Adrenal gland (tissue), 5 donors: Measurements from ENCODE around the gene VPS54.

ENCODE experiments used
- POLR2A ChIP-seq, 2 donors: fragments of 450-650 bp; IDR thresholded peaks; one replicate each; pipeline ENCODE4 v1.6.1; 2017; ENCODE audit warnings: antibody characterized with exemption in 2 of 2, mild to moderate bottlenecking in 2 of 2, moderate library complexity in 1 of 2
- TF ChIP-seq, protein P1 (sequence below), 6 experiments: fragments of 450-650 bp in 4 of 6; fragments of 200-600 bp in 2 of 6; sonication (generic) in 1 of 6; IDR thresholded peaks; 1 replicate in 5 of 6; 2 replicates in 1 of 6; pipeline versions ENCODE4 v1.5.1 to v1.8.0; 2016 to 2021; ENCODE audit warnings: antibody characterized with exemption in 6 of 6, mild to moderate bottlenecking in 2 of 6, moderate library complexity in 1 of 6
- donor health status: DM: no; HTN: no; CAD: no.

DNA sequence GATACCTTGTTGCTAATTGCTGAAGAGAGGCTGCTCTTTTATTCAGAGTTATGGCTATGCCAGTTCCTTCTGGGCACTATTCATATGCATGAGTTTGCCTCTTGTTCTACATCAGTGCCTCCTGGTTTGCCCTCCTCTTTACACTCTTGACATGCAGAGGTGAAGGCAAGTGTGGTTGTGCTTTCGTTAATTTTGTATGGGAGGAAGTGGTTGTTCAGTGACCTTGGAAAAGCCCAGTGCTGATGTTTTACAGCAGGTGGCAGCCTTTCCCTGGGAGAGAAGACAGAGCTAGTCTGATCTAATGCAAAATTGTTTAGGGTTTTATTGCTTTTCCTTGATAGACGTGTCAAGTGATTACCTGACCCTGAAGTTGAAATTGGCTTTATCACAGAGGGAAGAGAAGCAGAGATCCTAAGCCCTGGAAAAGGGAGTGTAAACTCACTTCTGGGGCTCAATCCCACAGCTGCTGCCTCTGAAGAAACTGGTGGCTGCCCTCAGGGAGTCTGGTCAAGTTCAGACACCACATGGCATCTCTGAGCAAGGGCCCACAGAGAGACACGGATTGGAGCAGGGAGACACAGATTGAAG, 30.5 kb upstream of the VPS54 start:
- TF ChIP-seq POLR2A (IDR thresholded peaks at IDR 0.05), result no peak
- TF ChIP-seq, protein P1, sequence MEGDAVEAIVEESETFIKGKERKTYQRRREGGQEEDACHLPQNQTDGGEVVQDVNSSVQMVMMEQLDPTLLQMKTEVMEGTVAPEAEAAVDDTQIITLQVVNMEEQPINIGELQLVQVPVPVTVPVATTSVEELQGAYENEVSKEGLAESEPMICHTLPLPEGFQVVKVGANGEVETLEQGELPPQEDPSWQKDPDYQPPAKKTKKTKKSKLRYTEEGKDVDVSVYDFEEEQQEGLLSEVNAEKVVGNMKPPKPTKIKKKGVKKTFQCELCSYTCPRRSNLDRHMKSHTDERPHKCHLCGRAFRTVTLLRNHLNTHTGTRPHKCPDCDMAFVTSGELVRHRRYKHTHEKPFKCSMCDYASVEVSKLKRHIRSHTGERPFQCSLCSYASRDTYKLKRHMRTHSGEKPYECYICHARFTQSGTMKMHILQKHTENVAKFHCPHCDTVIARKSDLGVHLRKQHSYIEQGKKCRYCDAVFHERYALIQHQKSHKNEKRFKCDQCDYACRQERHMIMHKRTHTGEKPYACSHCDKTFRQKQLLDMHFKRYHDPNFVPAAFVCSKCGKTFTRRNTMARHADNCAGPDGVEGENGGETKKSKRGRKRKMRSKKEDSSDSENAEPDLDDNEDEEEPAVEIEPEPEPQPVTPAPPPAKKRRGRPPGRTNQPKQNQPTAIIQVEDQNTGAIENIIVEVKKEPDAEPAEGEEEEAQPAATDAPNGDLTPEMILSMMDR (IDR thresholded peaks at IDR 0.05), result peak; percentile 66 to 94 (median 82)
